HEK293 (cell line): ENCODE results near the gene THOP1.

Experiments
- CTCF ChIA-PET: fragments of 350-600 bp; formaldehyde crosslinking; extraction: SDS; loops from one replicate; lab custom pipeline; 2021; ENCODE audit warnings: antibody characterized with exemption; lab: Yijun Ruan, JAX
- POLR2A ChIA-PET: fragments of 300-600 bp; formaldehyde crosslinking; extraction: SDS; loops from one replicate; lab custom pipeline; 2020; ENCODE audit warnings: antibody characterized with exemption, inconsistent platforms; lab: Yijun Ruan, JAX
- H3K27ac ChIP-seq: fragments of 200-500 bp; sonication (Bioruptor generic); 2 replicates; pipeline ENCODE4 v1.5.1; 2014; ENCODE audit warnings: low read depth, low read length, control low read depth, inconsistent platforms; ENCODE audit errors: extremely low read depth
- H3K36me3 ChIP-seq, 2 experiments: fragments of 200-500 bp in 1 of 2; sonication (Bioruptor generic) in 1 of 2; 1 replicate in 1 of 2; 2 replicates in 1 of 2; pipeline ENCODE4 v1.5.1; 2014 to 2017; ENCODE audit warnings: inconsistent platforms in 2 of 2, low read length in 2 of 2; ENCODE audit not compliant: control insufficient read depth in 2 of 2, insufficient read depth in 1 of 2
- H3K4me1 ChIP-seq: fragments of 200-500 bp; sonication (Bioruptor generic); 2 replicates; pipeline ENCODE4 v1.5.1; 2014; ENCODE audit warnings: mild to moderate bottlenecking, low read length, inconsistent platforms; ENCODE audit not compliant: control insufficient read depth, insufficient read depth
- H3K4me3 ChIP-seq: 2 replicates; pipeline ENCODE4 v1.5.1; 2011; ENCODE audit warnings: low read depth, mild to moderate bottlenecking, control low read depth, low read length, moderate library complexity
- H3K9me3 ChIP-seq: fragments of 200-500 bp; sonication (Bioruptor generic); 2 replicates; pipeline ENCODE4 v1.5.1; 2014; ENCODE audit warnings: low read depth, low read length, inconsistent platforms; ENCODE audit not compliant: control insufficient read depth, insufficient read depth
- PRDM10 ChIP-seq: fragments of 450-650 bp; formaldehyde crosslinking; IDR thresholded peaks from 2 replicates; pipeline ENCODE4 v1.5.1; 2016; ENCODE audit warnings: missing biosample characterization, missing genetic modification characterization
- SETDB1 ChIP-seq: IDR thresholded peaks from one replicate; pipeline ENCODE4 v1.6.1; 2017; ENCODE audit warnings: mild to moderate bottlenecking, low read length, moderate library complexity, mixed read lengths; ENCODE audit not compliant: insufficient read length
- ZBTB1 ChIP-seq: fragments of 450-650 bp; formaldehyde crosslinking; IDR thresholded peaks from 2 replicates; pipeline ENCODE4 v1.5.1; 2016; ENCODE audit warnings: missing biosample characterization, missing genetic modification characterization
- ZNF132 ChIP-seq: fragments of 450-650 bp; formaldehyde crosslinking; IDR thresholded peaks from 2 replicates; pipeline ENCODE4 v1.5.1; 2017; ENCODE audit warnings: missing biosample characterization, missing genetic modification characterization, borderline replicate concordance
- ZNF18 ChIP-seq: fragments of 450-650 bp; formaldehyde crosslinking; IDR thresholded peaks from 2 replicates; pipeline ENCODE4 v1.5.1; 2016; ENCODE audit warnings: missing biosample characterization, missing genetic modification characterization
- ZNF274 ChIP-seq, 2 experiments: fragments of 200-500 bp in 1 of 2; fragments of 450-650 bp in 1 of 2; sonication (Bioruptor generic) in 1 of 2; formaldehyde crosslinking in 1 of 2; IDR thresholded peaks; 2 replicates each; pipeline versions ENCODE4 v1.5.1 to v1.6.1; 2014 to 2016; ENCODE audit warnings: borderline replicate concordance in 1 of 2, inconsistent platforms in 1 of 2, low read length in 1 of 2, missing biosample characterization in 1 of 2, missing genetic modification characterization in 1 of 2
- ZNF555 ChIP-seq: fragments of 450-650 bp; formaldehyde crosslinking; conservative IDR thresholded peaks from 2 replicates; pipeline ENCODE4 v1.5.1; 2017; ENCODE audit warnings: missing biosample characterization, mild to moderate bottlenecking, missing genetic modification characterization, inconsistent platforms
- ZNF747 ChIP-seq: fragments of 450-650 bp; formaldehyde crosslinking; IDR thresholded peaks from 2 replicates; pipeline ENCODE4 v1.5.1; 2016; ENCODE audit warnings: missing biosample characterization, missing genetic modification characterization
- TF ChIP-seq, protein P1 (sequence below): fragments of 450-650 bp; formaldehyde crosslinking; IDR thresholded peaks from 2 replicates; pipeline ENCODE4 v1.5.1; 2016; ENCODE audit warnings: missing biosample characterization, missing genetic modification characterization, low read depth

Gene THOP1

DNA sequence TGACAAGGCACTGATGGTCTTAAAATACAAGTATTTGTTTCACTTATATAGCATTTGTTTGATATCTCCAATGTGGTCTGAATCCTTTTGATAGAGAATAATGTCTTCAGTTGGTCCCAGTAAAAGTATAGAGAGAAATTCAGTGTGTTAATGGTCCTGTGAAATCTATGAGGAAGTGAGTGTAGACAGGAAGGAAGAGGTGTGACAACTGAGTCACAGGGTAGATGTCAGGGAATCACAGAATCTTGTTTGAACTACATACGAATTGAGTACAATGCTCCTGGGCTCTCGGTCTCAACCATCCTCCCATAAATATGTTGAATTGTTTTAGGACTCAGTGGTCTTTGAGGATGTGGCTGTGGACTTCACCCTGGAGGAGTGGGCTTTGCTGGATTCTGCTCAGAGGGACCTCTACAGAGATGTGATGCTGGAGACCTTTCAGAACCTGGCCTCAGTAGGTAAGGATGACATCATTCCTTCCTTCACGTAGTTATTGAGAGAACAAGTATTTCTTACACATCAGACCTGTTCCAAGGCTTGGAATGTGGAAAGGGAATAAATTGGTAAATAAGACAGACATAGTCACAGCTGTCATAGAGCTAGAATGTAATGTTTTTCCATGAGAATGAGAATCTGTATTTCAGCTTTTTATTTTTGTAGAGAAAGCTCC, 65.1 kb downstream of the THOP1 start:
- no peaks in the 10 kb centered on the region for H3K9me3 ChIP-seq
- no peaks in the 10 kb centered on the region for H3K4me1 ChIP-seq
- no peak overlapping the region for H3K4me3 ChIP-seq
- TF ChIP-seq, protein P1, sequence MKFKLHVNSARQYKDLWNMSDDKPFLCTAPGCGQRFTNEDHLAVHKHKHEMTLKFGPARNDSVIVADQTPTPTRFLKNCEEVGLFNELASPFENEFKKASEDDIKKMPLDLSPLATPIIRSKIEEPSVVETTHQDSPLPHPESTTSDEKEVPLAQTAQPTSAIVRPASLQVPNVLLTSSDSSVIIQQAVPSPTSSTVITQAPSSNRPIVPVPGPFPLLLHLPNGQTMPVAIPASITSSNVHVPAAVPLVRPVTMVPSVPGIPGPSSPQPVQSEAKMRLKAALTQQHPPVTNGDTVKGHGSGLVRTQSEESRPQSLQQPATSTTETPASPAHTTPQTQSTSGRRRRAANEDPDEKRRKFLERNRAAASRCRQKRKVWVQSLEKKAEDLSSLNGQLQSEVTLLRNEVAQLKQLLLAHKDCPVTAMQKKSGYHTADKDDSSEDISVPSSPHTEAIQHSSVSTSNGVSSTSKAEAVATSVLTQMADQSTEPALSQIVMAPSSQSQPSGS (tag by site-specific recombination), result peak; percentile 61; the same call in 1 of the 2 replicates
- no peak for TF ChIP-seq ZBTB1 (tag by site-specific recombination)
- ChIA-PET CTCF (interaction anchor here (0.6 kb wide), 1 partner anchor 71 kb away, joined by 4 read pairs; no protein-coding TSS in a partner anchor), POLR2A (interaction anchor here (1.1 kb wide), 1 partner anchor 9 kb away, joined by 6 read pairs; the partner anchor contains the start of gene ZNF555)
- H3K36me3 ChIP-seq, result peaks cover 5 to 62% of the 10 kb centered on the region in 2 experiments; a peak in 2 of 3 replicates
- H3K27ac ChIP-seq, result no peak overlapping the region

GRCh38 chr19:2852598-2852997, 67.3 kb downstream of the THOP1 start:
- Histone ChIP-seq H3K27ac (no peak overlapping the region), H3K4me3 (no peak overlapping the region), H3K36me3 (peaks cover 5 to 50% of the 10 kb centered on the region in 2 experiments; a peak in 2 of 3 replicates), H3K9me3 (no peaks in the 10 kb centered on the region), H3K4me1 (no peaks in the 10 kb centered on the region)
- TF ChIP-seq PRDM10 (tag by site-specific recombination), result no peak
- TF ChIP-seq ZNF18, result peak; percentile 8; the same call in 1 of the 2 replicates
- TF ChIP-seq ZNF274 (IDR thresholded peaks at IDR 0.05; ENCODE audit: low read length), result no peak
- peak; percentile 79; the same call in 1 of the 2 replicates for TF ChIP-seq ZNF274 (tag by site-specific recombination; IDR thresholded peaks at IDR 0.05; ENCODE audit: borderline replicate concordance)
- TF ChIP-seq ZNF132 (tag by site-specific recombination), result no peak
- TF ChIP-seq ZNF555 (tag by site-specific recombination), result 0 out of 2 replicates have a peak, but pooled peaks have one; percentile 3
- CTCF ChIA-PET, result no interaction called here
- POLR2A ChIA-PET, result no interaction called here

GRCh38 chr19:2853015-2853606, 67.8 kb downstream of the THOP1 start:
- CTCF ChIA-PET, result no interaction called here
- H3K4me1 ChIP-seq, result no peaks in the 10 kb centered on the region
- no peak overlapping the region for H3K4me3 ChIP-seq
- no peaks in the 10 kb centered on the region for H3K9me3 ChIP-seq
- peaks cover 5 to 50% of the 10 kb centered on the region in 2 experiments; a peak in 2 of 3 replicates for H3K36me3 ChIP-seq
- TF ChIP-seq ZNF274 (IDR thresholded peaks at IDR 0.05; ENCODE audit: low read length) (no peak), ZNF274 (tag by site-specific recombination; IDR thresholded peaks at IDR 0.05; ENCODE audit: borderline replicate concordance) (peak; percentile 65; the same call in 1 of the 2 replicates), ZNF747 (no peak), SETDB1 (peak; percentile 99)
- H3K27ac ChIP-seq, result no peak overlapping the region
- POLR2A ChIA-PET, result no interaction called here
